GM12801 (cell line): ENCODE measurements around the gene HPSE2.

Experiments used
- TF ChIP-seq, protein P1 (sequence below): IDR thresholded peaks from one replicate; pipeline ENCODE4 v1.5.1; 2011; ENCODE audit warnings: control low read depth; ENCODE audit not compliant: insufficient read length; ENCODE audit errors: extremely low read depth

HPSE2 gene

DNA sequence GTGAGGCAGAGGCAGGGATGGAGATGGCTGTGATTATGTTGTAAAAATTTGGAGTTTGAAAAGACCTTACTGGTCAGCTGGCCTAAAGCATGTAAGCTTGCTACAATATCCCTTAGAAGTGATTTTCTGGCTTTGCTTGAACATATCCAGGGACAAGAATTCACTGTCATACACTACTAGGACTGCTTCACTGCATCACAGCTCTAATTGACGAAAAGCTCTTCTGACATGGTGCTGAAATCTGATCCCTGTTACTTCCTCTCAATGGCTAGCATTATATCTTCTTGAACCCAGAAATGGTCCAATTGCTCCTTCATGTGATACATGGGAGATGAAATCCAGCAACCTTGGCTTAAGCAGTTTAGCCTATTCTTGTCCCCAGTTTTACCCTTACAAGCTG lies 591.2 kb downstream of the HPSE2 start:
- TF ChIP-seq, protein P1, sequence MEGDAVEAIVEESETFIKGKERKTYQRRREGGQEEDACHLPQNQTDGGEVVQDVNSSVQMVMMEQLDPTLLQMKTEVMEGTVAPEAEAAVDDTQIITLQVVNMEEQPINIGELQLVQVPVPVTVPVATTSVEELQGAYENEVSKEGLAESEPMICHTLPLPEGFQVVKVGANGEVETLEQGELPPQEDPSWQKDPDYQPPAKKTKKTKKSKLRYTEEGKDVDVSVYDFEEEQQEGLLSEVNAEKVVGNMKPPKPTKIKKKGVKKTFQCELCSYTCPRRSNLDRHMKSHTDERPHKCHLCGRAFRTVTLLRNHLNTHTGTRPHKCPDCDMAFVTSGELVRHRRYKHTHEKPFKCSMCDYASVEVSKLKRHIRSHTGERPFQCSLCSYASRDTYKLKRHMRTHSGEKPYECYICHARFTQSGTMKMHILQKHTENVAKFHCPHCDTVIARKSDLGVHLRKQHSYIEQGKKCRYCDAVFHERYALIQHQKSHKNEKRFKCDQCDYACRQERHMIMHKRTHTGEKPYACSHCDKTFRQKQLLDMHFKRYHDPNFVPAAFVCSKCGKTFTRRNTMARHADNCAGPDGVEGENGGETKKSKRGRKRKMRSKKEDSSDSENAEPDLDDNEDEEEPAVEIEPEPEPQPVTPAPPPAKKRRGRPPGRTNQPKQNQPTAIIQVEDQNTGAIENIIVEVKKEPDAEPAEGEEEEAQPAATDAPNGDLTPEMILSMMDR, result no peak

DNA sequence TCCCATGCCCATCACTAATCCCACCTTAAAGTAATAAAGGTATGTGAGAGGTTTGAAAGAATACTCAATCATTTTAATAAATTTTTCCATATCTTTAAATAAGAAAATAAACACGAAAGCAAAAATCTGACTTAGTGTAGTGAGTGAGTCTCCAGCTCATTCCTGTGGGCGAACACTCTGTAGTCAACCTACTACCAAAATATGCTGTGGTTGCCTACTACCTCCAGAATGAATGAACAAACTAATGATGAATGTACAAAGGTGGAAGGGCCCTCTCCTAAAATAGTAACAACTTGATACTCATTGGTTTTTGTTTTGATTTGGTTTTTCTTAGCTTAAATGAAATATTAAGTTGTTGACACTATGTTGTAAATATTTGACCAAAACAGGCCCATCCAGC lies 593.4 kb downstream of the HPSE2 start:
- TF ChIP-seq, protein P1, result no peak

DNA sequence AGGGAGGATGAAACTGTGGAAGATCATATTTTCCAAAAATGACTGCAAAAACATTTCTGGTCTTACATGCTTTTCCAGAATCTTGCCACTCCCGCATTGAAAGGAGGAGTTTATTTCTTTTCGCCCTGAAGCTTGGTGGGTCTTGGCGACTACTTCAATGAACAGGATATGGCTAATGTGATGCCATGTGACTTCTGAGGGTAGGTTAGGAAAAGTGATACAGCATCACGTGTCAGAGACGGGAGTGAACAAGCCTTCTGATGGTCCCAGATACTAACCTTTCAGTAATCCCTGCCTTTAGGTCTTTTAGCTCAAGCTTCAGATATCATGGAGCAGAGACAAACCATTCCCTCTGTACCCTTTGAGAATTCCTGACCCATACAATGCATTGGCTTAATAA lies 596.7 kb downstream of the HPSE2 start:
- TF ChIP-seq, protein P1, result no peak

DNA sequence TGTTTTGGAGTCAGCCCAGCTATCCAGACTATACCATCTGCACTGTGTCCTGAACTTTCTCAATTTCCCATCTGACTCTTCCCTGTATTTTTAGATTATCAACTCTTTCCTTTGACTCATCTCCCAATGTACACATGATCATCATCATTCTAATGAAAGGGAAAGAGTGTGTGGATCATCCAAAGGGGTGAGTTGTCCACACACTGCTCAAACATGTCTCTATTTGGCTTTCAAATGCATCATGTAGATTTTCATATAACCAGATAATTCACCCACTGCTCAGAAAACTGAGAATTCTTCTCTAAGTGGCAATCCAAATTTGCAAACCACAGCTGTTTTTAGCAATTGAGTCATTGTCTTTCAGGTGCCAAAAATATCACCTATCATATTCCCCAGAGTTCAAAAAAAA lies 598.7 kb downstream of the HPSE2 start:
- TF ChIP-seq, protein P1, result no peak

DNA sequence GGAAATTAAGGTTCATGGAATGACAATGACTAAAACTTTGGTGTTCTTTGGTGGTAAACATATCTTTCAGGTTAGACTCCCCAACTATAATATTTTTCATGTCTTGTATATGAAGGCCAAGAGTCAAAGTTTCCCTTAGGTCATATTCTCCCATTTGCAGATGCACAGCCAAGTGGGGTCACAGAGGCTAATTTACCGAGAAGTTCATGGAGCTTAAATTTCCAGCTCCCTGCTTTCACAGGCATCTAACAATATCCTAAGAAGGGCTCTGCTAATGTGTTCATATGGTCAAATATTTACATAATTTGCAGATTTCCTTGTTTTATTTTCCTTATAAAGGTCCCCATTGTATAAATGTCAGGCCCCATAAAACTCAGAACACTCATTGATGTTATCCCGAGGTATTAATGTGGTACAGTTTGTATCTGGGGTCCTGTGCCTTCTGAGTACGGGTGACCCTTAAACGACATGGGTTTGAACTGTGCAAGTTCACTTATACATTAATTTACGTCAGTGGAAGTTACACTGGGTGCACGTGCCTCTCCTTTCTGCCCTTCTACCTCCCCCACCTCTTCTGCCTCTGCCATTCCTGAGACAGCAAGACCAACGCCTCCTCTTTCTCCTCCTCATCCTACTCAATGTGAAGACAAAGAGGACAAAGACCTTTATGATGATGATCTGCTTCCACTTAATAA lies 603.0 kb downstream of the HPSE2 start:
- TF ChIP-seq, protein P1, result no peak

DNA sequence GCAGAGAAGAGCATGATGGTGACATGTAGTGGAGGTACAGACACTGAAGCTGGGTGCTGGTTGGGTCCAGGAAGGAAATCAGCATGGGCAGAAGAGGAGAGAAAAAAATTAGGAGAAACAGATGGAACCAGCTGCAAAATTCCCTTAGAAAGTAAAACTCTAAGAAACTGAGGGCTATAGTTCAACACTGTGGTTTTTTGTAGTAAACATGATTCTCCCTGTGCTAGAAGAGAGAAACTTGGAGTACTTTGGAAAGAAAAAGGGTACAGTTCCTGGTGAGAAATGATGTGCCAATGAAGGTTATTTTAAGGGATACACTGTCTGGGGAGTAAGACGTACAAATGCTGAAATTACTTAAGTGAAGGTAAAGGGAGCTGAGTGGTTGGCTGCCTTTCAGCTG lies 607.4 kb downstream of the HPSE2 start:
- TF ChIP-seq, protein P1, result no peak

DNA sequence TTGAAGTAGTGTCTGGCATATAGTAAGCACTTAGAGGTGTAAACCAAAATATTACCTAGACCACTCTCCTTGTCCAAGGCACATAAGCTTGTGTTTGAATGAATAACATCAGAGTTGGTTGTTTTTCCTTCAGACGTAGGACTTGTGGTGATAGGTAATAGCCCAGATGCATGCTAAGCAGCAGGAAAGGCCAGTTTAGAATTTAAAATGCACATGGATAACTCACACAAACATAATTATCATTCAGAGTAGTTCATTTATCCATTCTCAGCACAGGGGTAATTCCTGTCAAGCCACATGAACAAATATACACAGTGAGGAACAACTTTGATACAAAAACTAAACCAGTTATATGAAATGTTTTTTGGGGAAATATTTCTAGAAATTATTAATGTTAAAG lies 607.9 kb downstream of the HPSE2 start:
- TF ChIP-seq, protein P1, result no peak
